T47D (cell line): Measurements from ENCODE around the gene SLC24A4.
A peak's percentile ranks its signal among the peaks of the same experiment; 100 is the strongest.

Source experiments
- DNase-seq, 2 experiments: peaks; one replicate each; pipeline versions ENCODE4 v3.0.0 to v3.0.0-alpha.2; 2011 to 2012; ENCODE audit warnings: low read depth in 1 of 2, low spot score in 1 of 2
- JUND ChIP-seq: IDR thresholded peaks from 2 replicates; pipeline ENCODE4 v1.6.1; 2012; ENCODE audit warnings: low read depth
- in situ Hi-C: cut with HindIII; loops from 2 replicates; pipeline ENCODE4 v1.10.0; 2016; ENCODE audit warnings: low sequenced_read_pairs, low pct_unique_long_range_greater_than_20kb

Gene SLC24A4

DNA sequence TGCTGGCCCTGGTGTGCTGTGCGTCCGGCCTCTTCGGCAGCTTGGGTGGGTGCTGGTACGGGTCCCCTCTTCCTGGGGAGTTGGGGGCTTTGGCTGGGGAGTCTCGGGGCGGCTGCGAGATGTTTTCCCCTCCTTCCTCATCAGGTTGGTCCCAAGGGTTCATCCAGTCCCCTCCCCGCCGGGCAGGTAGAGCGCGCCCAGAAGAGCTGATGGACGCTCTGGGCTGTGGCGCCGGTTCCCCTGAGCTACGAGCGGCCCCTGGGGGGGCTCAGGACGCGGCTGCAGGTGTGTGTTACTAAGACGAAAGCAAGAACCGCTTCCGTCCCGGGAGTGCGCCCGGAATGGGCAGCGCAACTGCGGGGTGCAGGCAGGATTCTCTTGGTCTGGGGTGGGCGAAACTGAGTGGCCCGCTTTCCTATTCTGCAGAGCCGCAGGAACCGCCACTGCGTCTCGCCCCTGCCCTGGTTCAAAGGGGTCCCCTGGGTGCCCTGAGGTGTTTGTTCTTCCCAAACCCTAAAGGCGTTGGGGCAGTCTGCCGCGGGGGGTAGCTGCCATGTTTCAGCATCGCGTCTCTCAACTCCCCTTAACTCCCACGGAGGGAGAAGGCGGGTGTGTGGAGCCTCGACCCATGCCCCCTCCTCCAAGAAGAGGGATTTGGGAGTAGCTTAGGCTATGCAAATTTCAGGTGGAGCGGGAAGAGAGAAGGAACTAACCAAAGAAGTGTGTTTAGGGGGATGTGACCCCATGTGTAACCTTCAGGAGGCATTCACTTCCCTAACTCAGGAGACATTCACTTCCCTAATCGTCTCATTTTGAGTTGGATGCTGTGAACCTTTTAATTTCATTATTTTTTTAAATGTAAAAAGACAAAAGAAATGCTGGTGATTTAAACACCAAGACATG lies 1.2 kb downstream of the SLC24A4 start:
- in situ Hi-C loops: no loop called here
- no peak for DNase-seq
- TF ChIP-seq JUND: no peak

GRCh38 chr14:92325835-92326234 lies 2.9 kb downstream of the SLC24A4 start:
- peak in 1 of 2 experiments; percentile 38 for DNase-seq
- in situ Hi-C loops: no loop called here
- TF ChIP-seq JUND: no peak

DNA sequence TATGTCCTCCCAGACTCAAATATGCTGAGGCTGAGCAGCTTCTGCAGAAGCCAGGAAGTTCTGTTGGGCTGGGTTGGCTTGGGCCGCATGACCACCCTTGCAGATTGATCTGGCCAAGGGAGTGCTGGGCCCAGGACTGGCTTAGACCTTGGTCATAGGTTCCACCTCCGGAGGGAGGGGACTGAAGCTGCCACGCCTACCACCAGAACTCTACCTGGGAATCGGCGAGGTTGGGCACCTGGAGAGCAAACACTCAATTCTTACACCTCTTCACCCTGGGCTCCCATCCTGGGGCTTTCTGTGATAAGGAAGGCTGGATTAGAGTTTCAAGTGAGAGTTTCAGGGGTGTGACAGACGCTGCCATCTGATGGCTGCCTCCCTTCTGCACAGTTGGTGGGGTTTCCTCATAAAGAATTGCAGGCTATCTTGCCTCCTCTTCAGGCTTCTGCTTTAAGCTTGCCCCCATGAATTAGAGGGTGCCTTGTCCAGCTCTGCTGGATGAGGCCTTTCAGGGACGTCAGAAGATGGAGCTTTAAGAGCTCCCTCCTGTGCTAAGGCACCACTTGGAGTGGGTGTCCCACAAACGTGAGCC lies 5.8 kb downstream of the SLC24A4 start:
- TF ChIP-seq JUND: no peak
- in situ Hi-C loops: no loop called here
- DNase-seq: no peak

- in situ Hi-C loops: no loop called here
- DNase-seq: no peak
- TF ChIP-seq JUND: no peak
These were observed 11.1 kb downstream of the SLC24A4 start for GRCh38 chr14:92334050-92334449.

DNA sequence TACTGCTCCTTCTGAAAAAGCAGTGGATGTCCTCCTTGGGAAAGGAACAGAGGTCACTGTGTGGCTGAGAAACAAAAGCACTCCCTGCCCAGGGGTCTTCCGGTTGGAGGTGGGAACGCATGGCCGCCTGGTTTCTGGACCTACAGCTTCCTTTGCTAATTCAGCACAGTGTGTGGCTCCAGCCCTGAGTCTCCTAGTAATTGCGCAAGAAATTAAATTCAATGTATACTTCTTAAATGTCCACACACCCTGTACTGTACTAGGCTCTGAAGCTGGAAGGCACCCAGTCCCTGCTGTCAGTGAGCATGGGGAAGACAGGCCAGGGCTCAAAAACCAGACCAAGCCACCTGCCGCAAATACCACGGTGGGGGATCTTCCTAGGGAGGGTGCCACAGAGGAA lies 13.4 kb downstream of the SLC24A4 start:
- in situ Hi-C loops: no loop called here
- no peak for TF ChIP-seq JUND

DNA sequence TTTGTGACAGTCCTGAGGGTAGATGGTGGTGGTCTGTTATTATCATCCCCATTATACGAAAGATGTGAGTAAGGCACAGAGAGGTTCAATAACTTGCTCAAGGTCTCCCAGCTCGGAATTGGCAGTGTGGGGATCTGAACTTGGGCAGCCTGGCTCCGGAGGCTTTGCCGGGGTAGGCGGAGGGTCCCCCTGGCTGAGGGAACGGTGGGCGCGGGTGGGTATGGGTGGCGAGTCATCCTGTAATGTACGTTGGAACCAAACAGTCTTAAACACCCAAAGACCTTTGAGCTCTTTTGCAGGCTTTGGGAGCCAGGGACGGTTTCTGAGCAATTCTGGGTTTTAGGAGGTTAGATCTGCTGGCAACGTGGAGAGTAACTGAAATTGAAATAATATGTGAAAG lies 16.5 kb downstream of the SLC24A4 start:
- no peak for TF ChIP-seq JUND
- in situ Hi-C loops: no loop called here
- DNase-seq: no peak

More for the DNA sequence above, 13.4 kb downstream of the SLC24A4 start:
- no peak for DNase-seq

GRCh38 chr14:92340071-92340470 lies 17.1 kb downstream of the SLC24A4 start:
- DNase-seq: no peak
- no peak for TF ChIP-seq JUND
- in situ Hi-C loops: no loop called here

DNA sequence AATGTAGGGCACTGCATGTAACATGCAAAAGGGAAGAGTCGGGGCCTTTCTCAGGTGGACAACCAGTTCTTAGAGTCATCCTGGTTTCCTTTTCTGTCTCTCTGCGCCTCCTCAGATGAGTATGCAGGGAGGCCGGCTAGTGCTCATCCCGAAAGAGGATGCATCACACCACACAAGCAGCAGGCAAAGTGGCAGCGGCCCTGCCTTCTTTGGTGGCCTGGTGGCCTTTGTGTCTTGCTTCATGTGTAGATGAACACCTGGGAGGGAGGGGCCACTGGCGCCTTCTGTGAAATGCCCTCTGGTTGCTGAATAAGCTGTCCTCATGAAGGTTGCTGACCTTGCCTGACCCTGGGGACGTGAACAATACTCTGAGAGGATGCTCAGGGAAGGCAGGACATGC lies 18.0 kb downstream of the SLC24A4 start:
- no peak for TF ChIP-seq JUND
- no peak for DNase-seq
- in situ Hi-C loops: no loop called here

GRCh38 chr14:92341791-92342190 lies 18.8 kb downstream of the SLC24A4 start:
- no peak for TF ChIP-seq JUND
- in situ Hi-C loops: no loop called here
- DNase-seq: no peak

GRCh38 chr14:92348154-92348553 lies 25.2 kb downstream of the SLC24A4 start:
- TF ChIP-seq JUND: no peak
- DNase-seq: peak in 1 of 2 experiments; percentile 72
- in situ Hi-C loops: no loop called here

- in situ Hi-C loops: no loop called here
- no peak for TF ChIP-seq JUND
- no peak for DNase-seq
These were observed 28.8 kb downstream of the SLC24A4 start for GRCh38 chr14:92351750-92352149.

GRCh38 chr14:92352158-92352985 lies 29.4 kb downstream of the SLC24A4 start:
- in situ Hi-C loops: no loop called here
- DNase-seq: peak in 1 of 2 experiments; percentile 54

More at GRCh38 chr14:92352158-92352985, 29.4 kb downstream of the SLC24A4 start:
- no peak for TF ChIP-seq JUND
